ENCODE results near the gene HAUS6. TPM values are rescaled to one million over a fixed set of nuclear protein-coding genes. Genes with fewer than 3 reads are reported as not detected.

Gene HAUS6
- total RNA-seq, 1 donor from 2014 or later = 36.2 TPM

DNA sequence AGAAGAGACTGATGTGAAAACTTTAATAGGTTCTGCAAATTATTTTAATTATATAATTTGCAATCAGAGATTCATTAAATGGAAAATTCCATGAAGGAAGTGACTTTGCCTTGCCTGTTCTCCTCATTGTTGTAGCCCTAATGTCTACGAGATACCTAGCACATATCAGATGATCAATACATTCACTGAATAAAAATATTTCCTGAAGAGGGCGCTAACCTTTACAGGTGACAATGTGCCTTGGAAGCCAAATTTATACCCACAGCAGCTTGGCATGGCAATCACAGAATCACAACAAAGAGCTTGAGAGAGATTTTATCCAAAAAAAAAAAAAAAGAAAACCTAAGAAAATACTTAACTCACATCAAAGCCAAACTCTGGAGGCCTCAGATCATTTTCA is 17.4 kb downstream of the HAUS6 start:
- Mint-ChIP-seq H3K27ac (ENCODE audit: unreplicated experiment) (no peak overlapping the region), H3K27me3 (ENCODE audit: low read depth) (no peaks in the 10 kb centered on the region), H3K36me3 (ENCODE audit: low read depth) (peaks cover 9% of the 10 kb centered on the region), H3K4me1 (no peaks in the 10 kb centered on the region), H3K9me3 (no peaks in the 10 kb centered on the region), H3K4me3 (no peak overlapping the region)
- DNase-seq (ENCODE audit: low read depth, low spot score) = no peak
- TF ChIP-seq CTCF (conservative IDR thresholded peaks at IDR 0.05) = peak; percentile 57

GRCh38 chr9:19074836-19075235 is 27.9 kb downstream of the HAUS6 start:
- Mint-ChIP-seq H3K36me3 (ENCODE audit: low read depth) (peaks cover 28% of the 10 kb centered on the region), H3K9me3 (no peaks in the 10 kb centered on the region), H3K4me3 (no peak overlapping the region), H3K27ac (ENCODE audit: unreplicated experiment) (no peak overlapping the region), H3K4me1 (no peaks in the 10 kb centered on the region), H3K27me3 (ENCODE audit: low read depth) (no peaks in the 10 kb centered on the region)
- TF ChIP-seq CTCF (conservative IDR thresholded peaks at IDR 0.05) = no peak
- no peak for DNase-seq (ENCODE audit: low read depth, low spot score)

- H3K27ac Mint-ChIP-seq (ENCODE audit: unreplicated experiment) = no peak overlapping the region
- no peaks in the 10 kb centered on the region for H3K27me3 Mint-ChIP-seq (ENCODE audit: low read depth)
- H3K4me3 Mint-ChIP-seq = no peak overlapping the region
- peaks cover 28% of the 10 kb centered on the region for H3K36me3 Mint-ChIP-seq (ENCODE audit: low read depth)
- no peak for TF ChIP-seq CTCF (conservative IDR thresholded peaks at IDR 0.05)
- DNase-seq (ENCODE audit: low read depth, low spot score) = no peak
- no peaks in the 10 kb centered on the region for H3K9me3 Mint-ChIP-seq
- H3K4me1 Mint-ChIP-seq = no peaks in the 10 kb centered on the region
Observed at GRCh38 chr9:19074229-19074628, 28.5 kb downstream of the HAUS6 start.

- Mint-ChIP-seq H3K4me1 (peaks cover 1% of the 10 kb centered on the region), H3K9me3 (no peaks in the 10 kb centered on the region), H3K27ac (ENCODE audit: unreplicated experiment) (no peak overlapping the region), H3K4me3 (no peak overlapping the region), H3K36me3 (ENCODE audit: low read depth) (peaks cover 29% of the 10 kb centered on the region), H3K27me3 (ENCODE audit: low read depth) (no peaks in the 10 kb centered on the region)
- no peak for TF ChIP-seq CTCF (conservative IDR thresholded peaks at IDR 0.05)
- DNase-seq (ENCODE audit: low read depth, low spot score) = no peak
Observed at GRCh38 chr9:19057033-19057432, 45.7 kb downstream of the HAUS6 start.

DNA sequence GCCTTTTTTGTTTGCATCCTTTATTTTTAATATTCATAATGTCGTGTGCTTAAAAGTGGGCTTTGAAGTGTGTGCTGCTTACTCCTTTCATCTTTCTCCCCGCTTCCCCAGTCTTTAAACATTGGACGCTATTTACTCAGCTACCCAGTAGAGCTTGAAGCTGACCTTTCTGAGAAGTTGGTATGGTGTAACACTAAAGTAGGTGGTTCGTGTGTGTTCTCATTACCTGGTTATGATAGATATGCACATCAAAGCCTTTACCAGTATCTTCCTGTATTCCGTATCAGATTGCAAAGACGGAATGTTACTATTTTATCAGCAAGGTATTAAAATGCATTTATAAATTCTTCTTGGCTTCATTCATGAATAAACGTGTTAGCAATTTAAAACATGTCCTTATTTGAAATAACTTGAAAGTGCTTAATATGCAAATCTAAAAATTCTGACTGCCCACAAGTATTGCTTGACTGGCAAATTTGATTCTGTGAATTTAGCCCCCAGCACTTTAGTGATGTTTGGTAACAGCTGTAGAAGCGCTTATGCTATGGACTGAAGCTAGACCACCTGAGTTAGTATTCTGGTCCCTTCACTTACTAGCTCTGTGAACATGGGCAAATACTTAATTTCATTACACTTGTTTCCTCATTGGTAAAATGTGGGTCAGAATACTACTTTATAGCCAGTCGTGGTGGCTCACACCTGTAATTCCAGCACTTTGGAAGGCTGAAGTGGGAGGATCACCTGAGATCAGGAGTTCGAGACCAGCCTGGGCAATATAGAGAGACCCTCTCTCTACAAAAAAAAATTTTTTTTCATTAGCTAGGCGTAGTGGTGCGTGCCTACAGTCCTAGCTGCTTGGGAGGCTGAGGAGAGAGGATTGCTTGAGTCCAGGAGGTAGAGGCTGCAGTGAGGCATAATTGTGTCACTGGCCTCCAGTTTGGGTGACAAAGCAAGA is 51.8 kb downstream of the HAUS6 start:
- no peak for TF ChIP-seq CTCF (conservative IDR thresholded peaks at IDR 0.05)
- H3K9me3 Mint-ChIP-seq = no peaks in the 10 kb centered on the region
- DNase-seq (ENCODE audit: low read depth, low spot score) = no peak
- H3K36me3 Mint-ChIP-seq (ENCODE audit: low read depth) = peaks cover 4% of the 10 kb centered on the region
- H3K4me1 Mint-ChIP-seq = peaks cover 34% of the 10 kb centered on the region
- peak overlapping the region; percentile 95 for H3K4me3 Mint-ChIP-seq
- no peak overlapping the region for H3K27ac Mint-ChIP-seq (ENCODE audit: unreplicated experiment)
- no peaks in the 10 kb centered on the region for H3K27me3 Mint-ChIP-seq (ENCODE audit: low read depth)

Data from neural crest cell (in vitro differentiated cells).